GM21360 (cell line): Measurements from ENCODE around the gene MPZL1.

Experiments used
- ATAC-seq: cut with Tn5 transposase; IDR thresholded peaks from one replicate; pipeline ENCODE4 v1.9.1; 2021; ENCODE audit warnings: mild to moderate bottlenecking, moderate library complexity; ENCODE audit not compliant: unreplicated experiment

The MPZL1 gene

DNA sequence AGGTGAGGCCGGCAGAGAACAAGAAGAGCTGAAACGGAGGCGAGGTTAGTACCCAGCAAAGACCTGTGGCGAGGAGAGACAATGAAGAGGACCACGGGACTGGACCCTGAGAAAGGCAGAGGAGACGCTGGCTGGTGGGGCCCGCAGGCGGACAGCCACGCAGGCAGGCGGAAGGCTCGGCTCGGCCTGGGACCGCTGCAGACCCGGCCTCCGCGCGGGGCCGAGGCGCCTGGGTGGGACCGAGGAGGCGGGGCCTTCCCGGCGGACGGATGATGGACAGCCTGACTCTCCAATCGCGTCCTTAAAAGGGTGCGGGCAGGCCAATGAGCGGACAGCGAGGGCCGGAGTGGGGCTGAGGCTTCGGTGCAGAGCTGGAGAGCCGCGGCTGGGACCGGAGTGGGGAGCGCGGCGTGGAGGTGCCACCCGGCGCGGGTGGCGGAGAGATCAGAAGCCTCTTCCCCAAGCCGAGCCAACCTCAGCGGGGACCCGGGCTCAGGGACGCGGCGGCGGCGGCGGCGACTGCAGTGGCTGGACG lies at the start of gene MPZL1:
TSS of gene MPZL1 (plus strand) at position 366 of the 535 bp plus-strand sequence. CDS start 170 bp downstream, outside the sequence.
- ATAC-seq, result peak; percentile 78

DNA sequence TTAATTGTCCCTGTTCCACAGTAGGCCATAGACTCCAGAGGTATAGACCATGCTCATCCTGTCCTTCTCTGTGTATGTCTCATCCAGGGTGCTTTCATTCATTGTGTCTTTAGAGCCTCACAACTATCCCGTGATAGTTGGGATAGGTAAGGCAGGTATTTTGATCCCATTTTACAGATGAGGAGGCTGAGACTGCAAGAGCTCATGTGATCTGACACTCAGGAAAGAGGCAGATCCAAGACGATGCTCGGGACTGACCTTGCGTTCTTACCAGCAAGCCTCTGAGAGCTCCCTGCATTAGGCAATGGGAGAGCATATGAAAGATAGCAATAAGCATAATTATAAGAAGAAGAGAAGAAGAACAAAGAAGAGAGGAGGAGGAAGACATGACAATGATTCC lies 49.0 kb upstream of the MPZL1 start:
- ATAC-seq, result no peak

GRCh38 chr1:167673265-167673664 lies 48.5 kb upstream of the MPZL1 start:
- no peak for ATAC-seq

DNA sequence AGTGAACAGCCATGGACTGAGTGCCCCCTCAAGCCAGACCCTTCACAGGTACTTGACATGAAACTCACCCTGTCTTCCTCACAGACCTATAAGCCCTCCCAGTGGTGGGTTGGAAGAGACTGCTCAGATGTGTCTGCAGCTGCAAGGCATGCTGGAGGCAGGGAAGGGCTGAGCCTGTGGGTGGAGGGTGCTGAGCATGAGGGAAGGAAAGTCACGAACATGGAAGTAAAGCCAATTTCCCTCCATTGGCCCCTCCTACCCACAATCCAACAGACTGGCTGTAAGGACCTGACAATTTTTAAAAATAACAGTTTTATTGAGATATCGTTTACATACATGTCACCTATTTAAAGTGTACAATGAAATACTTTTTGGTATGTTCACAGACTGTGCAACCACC lies 47.6 kb upstream of the MPZL1 start:
- no peak for ATAC-seq

DNA sequence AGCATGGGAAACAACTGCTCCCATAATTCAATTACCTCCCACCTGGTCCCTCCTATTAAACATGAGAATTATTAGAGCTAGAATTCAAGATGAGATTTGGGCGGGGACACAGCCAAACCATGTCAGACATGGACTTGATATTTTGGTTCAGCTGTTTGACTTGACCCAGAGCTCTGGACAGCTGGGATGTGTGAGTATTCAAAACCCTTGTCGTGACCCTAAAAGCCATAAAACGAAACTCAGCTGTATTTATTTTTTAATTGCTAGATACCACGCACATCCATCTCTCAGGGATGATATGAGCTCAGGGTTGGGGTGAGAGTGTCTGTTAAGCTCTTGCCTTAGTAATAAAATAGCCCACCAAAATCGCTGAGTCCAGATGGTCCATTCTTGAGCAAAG lies 46.3 kb upstream of the MPZL1 start:
- ATAC-seq, result no peak

GRCh38 chr1:167676205-167676915 lies 45.4 kb upstream of the MPZL1 start:
- ATAC-seq, result peak; percentile 43

- ATAC-seq, result peak; percentile 34
Observed at GRCh38 chr1:167676916-167677848, 44.6 kb upstream of the MPZL1 start.

DNA sequence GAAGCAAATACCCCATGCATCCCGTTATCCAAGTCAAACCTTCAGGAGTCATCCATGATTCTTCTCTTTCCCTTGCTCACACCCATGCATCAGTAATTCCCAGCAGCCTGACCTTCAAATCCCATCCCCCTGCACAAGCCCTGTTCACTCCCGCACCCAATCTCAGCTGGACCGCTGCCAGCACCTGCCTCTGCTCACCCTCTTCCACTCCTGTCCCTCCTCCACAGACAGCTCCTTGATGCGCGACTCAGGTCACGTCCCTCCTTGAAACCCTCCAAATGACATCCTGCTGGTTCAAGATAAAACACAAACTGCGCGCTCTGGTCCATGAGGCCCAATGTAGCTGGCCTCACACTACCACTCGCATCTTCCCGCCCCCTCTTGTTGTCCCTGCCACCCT lies 43.4 kb upstream of the MPZL1 start:
- ATAC-seq, result no peak

DNA sequence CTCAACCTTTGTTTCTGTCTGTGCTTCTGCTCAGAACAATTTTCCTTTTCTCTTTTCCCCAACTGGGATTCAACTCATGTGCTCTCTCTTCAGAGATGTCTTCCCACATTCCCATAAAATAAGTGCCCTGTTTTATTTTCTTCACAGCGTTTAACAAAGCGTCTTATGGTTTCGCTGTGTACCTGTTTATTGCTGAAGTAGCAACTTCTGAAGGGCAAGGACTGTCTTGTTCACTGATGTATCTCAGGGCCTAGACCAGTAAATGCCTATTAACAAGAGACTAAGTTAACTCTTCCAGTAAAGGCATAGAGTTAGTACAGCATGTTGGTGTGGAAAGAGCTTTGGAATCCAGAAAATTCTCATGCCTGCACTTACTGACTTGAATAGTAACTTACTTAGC lies 42.9 kb upstream of the MPZL1 start:
- no peak for ATAC-seq

DNA sequence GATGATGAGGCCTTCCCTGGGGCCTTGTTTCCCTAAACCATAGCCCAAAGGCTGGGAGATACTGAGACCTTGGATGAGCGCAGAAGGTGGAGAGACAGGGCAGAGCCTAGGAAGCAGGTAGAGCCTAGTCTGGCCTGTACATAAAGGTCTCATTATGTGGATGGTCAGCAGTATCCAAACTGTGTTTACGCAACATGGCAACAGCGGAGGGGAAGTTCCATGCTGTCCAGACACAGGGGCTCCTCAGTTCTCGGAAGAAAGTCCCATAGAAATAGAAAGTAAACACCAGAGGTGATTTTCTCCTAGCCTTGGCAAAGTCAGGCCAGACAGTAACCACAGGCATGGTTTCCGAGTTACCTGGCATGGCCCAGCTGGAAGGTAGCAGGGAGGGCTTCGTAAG lies 42.1 kb upstream of the MPZL1 start:
- no peak for ATAC-seq

- ATAC-seq, result no peak
Observed at GRCh38 chr1:167681024-167681423, 40.8 kb upstream of the MPZL1 start.

DNA sequence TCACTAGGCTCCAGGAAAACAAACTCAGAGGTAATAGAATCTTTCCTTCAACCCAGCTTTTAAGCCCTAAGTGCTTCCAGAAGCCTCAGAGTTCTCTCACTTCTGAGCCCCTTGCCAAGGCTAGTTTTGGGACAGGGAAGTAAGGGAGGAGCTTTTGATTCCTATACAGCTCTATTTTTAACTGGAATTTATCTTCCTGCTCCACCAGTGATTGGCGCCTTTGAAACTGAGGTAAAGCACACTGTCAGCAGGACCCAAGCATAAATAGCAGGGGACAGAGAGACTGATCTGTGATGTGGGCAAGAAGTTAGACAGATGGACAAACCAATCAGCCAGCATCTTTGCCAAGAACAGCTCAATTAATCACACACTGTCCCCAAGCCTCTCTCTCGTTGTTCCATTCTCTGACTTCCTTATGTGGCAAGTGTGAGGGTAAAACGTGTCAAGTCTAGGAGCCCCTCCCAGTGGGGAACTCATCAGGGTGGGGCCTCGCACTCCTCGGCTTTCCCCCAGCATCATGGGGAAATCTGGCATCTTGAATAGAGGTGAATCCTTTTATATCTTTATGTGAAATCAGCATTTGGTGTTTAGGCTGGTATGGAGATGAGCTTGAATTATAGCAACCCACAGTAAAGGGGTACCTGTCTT lies 40.2 kb upstream of the MPZL1 start:
- no peak for ATAC-seq

GRCh38 chr1:167683226-167683625 lies 38.6 kb upstream of the MPZL1 start:
- no peak for ATAC-seq

DNA sequence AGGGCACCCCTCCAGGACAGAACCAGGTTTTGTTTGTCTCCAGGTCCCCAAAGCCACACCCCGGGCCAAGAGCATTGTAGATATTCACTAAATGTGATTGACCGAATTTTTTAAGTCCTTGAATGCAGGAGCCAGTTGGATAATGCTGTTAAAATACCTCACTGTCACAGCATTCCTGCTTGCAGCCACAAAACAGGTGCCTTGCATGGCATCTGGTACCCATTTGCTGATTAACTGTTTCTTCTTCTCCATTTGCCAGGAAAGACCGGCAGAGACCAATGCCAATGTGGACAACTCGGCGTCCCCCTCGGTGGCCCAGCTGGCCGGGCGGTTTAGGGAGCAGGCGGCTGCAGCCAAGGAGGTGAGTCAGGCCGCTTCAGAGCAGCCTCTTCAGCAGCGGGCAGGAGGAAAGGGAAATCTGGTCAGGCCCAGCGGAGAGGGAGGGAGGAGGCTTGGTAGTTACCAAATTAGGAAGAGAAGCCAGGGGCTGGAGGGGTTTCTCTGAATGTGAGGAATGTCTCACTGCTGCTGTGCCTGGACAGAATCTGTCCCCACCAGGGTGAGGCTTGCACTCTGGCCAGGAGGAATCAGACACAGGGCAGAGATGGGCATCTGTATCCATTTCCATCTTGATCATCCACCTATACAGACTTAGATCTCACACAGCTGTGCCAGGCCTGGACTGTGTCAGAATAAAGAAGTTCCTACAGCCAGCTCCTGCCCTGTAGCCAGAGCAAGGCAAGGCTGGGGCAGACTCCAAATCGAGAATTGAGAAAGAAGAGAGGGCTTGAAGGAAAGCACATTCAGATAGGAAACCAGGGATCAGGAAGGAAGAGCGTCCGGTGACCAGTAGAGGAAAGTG lies 37.9 kb upstream of the MPZL1 start:
- ATAC-seq, result no peak

DNA sequence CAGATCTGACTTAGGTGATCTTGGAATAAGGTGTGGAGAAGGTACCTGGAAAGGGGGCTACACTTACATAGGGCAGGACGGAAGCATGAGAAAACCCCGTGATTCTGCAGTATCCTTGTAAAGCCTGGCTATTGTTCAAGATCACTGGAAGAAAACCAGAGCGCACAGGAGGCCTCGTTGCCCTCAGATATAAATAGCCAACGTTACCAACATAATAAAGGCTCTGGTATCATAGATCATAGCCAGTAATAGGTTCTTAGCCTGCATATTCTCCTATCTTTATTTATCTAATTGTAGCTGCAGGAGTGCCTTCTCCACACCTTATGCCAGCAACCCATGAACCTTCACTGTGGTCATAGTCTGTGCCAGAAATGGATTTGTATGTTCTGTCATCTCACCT lies 35.9 kb upstream of the MPZL1 start:
- ATAC-seq, result no peak

GRCh38 chr1:167687919-167688519 lies 33.8 kb upstream of the MPZL1 start:
- ATAC-seq, result peak; percentile 58

- ATAC-seq, result no peak
Observed at GRCh38 chr1:167689567-167689920, 32.2 kb upstream of the MPZL1 start.

- no peak for ATAC-seq
Observed at GRCh38 chr1:167690053-167690452, 31.7 kb upstream of the MPZL1 start.

GRCh38 chr1:167693425-167694045 lies 28.2 kb upstream of the MPZL1 start:
- no peak for ATAC-seq

- ATAC-seq, result no peak
Observed at GRCh38 chr1:167694691-167695090, 27.1 kb upstream of the MPZL1 start.
